ENCODE measurements around the gene SNAPC3. TPM values are rescaled to one million over a fixed set of nuclear protein-coding genes. Genes with fewer than 3 reads are reported as not detected.

Gene SNAPC3
- total RNA-seq, 1 experiment from 2014 or later: 21.9 TPM

DNA sequence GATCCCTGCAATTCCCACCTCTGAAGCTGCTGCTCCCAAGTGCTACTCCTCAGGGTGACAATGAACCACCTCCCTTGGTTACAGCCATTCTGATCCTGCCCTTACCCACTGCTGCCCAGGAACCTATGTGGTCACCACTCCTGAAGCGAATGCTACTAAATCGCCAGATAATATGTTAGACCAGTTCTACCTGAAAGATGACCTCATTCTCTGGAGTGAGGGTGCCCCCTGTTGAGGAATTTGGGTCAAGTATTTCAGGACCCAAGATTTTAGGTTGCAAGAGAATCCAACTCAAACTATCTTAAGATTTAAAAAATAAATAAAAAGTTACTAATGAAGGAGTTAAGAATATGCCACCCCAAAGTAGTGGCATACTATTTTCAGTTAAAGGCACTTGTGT, 5.8 kb upstream of the SNAPC3 start:
- intact Hi-C loops (cut with micrococcal nuclease): loop anchor here (1.0 to 2.0 kb wide), 4 partner anchors 140 to 313 kb away; no protein-coding TSS in a partner anchor
- H3K27me3 Mint-ChIP-seq (ENCODE audit: insufficient read depth, unreplicated experiment): no peaks in the 10 kb centered on the region
- H3K27ac Mint-ChIP-seq (ENCODE audit: low read depth, unreplicated experiment): no peak overlapping the region
- peak; percentile 61 for DNase-seq (ENCODE audit: unreplicated experiment)
- H3K9me3 Mint-ChIP-seq (ENCODE audit: unreplicated experiment): peaks cover 7% of the 10 kb centered on the region
- H3K4me1 Mint-ChIP-seq (ENCODE audit: insufficient read depth, unreplicated experiment): no peaks in the 10 kb centered on the region
- H3K4me3 Mint-ChIP-seq (ENCODE audit: unreplicated experiment): no peak overlapping the region
- H3K36me3 Mint-ChIP-seq (ENCODE audit: insufficient read depth, unreplicated experiment): peaks cover 5% of the 10 kb centered on the region
- ChIA-PET CTCF (interaction anchor here (0.6 to 3.6 kb wide), 31 partner anchors 9 to 312 kb away, joined by 3 to 70 read pairs (median 4); no protein-coding TSS in a partner anchor), POLR2A (no interaction called here)
- TF ChIP-seq CTCF (IDR thresholded peaks at IDR 0.05; ENCODE audit: unreplicated experiment): peak; percentile 56
- BruUV-seq (replicated peaks): no TSS peak

DNA sequence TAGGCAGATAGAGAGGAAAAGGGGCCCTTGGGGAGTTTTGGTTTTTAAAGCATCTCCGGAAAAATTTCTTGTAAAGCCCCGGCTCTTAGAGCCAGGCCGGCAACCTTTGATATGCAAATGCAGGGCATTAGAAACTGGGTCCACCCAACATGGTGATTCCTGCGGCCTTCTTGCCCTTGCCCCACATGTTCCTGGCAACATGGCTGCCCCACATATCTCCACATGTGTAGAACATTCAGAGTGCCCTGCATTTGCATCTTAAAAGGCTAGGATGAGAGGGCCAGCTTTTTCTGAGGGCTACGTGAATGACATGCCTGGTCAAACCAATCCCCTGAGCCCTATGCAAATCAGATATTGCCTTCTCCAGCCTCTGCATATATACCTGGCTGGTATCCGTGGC, 5.0 kb upstream of the SNAPC3 start:
- Mint-ChIP-seq H3K36me3 (ENCODE audit: insufficient read depth, unreplicated experiment) (peaks cover 5% of the 10 kb centered on the region), H3K27ac (ENCODE audit: low read depth, unreplicated experiment) (no peak overlapping the region), H3K4me3 (ENCODE audit: unreplicated experiment) (no peak overlapping the region), H3K9me3 (ENCODE audit: unreplicated experiment) (peaks cover under 1% of the 10 kb centered on the region), H3K4me1 (ENCODE audit: insufficient read depth, unreplicated experiment) (no peaks in the 10 kb centered on the region), H3K27me3 (ENCODE audit: insufficient read depth, unreplicated experiment) (no peaks in the 10 kb centered on the region)
- intact Hi-C loops (cut with micrococcal nuclease): loop anchor here (1.0 to 2.0 kb wide), 4 partner anchors 140 to 313 kb away; no protein-coding TSS in a partner anchor
- CTCF ChIA-PET: interaction anchor here (0.6 to 3.4 kb wide), 8 partner anchors 9 to 213 kb away, joined by 3 to 70 read pairs (median 5); partner anchors contain the start of gene TTC39B
- POLR2A ChIA-PET: no interaction called here
- no peak for DNase-seq (ENCODE audit: unreplicated experiment)
- TF ChIP-seq CTCF (IDR thresholded peaks at IDR 0.05; ENCODE audit: unreplicated experiment): no peak
- BruUV-seq (replicated peaks): no TSS peak

DNA sequence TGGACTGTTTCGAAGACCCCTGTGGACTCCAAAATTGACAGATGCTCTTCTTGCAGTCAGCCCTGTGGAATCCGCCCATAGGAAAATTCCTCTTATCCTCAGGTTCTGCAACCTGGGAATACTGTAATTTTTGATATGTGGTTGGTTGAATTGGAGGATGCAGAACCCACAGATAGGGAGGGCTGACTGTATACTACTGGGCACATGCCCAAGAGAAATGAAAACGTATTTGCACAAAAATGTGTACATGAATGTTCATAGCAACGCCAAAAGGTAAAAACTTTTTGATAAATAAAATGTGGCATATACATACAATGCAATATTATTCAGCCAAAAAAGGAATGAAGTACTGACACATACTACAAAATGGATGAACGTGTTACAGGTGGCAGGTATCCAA, 1.9 kb upstream of the SNAPC3 start:
- POLR2A ChIA-PET: interaction anchor here (0.7 to 4.5 kb wide), 2 partner anchors 115 to 207 kb away, joined by 3 to 48 read pairs; partner anchors contain the start of gene TTC39B
- Mint-ChIP-seq H3K27ac (ENCODE audit: low read depth, unreplicated experiment) (no peak overlapping the region), H3K4me3 (ENCODE audit: unreplicated experiment) (no peak overlapping the region), H3K9me3 (ENCODE audit: unreplicated experiment) (no peaks in the 10 kb centered on the region), H3K36me3 (ENCODE audit: insufficient read depth, unreplicated experiment) (peaks cover 18% of the 10 kb centered on the region), H3K27me3 (ENCODE audit: insufficient read depth, unreplicated experiment) (no peaks in the 10 kb centered on the region), H3K4me1 (ENCODE audit: insufficient read depth, unreplicated experiment) (peaks cover 12% of the 10 kb centered on the region)
- DNase-seq (ENCODE audit: unreplicated experiment): no peak
- CTCF ChIA-PET: interaction anchor here (1.3 kb wide), 1 partner anchor 113 kb away, joined by 5 read pairs; the partner anchor contains the start of gene TTC39B
- BruUV-seq (replicated peaks): no TSS peak
- TF ChIP-seq CTCF (IDR thresholded peaks at IDR 0.05; ENCODE audit: unreplicated experiment): no peak
- intact Hi-C loops (cut with micrococcal nuclease): no loop called here

DNA sequence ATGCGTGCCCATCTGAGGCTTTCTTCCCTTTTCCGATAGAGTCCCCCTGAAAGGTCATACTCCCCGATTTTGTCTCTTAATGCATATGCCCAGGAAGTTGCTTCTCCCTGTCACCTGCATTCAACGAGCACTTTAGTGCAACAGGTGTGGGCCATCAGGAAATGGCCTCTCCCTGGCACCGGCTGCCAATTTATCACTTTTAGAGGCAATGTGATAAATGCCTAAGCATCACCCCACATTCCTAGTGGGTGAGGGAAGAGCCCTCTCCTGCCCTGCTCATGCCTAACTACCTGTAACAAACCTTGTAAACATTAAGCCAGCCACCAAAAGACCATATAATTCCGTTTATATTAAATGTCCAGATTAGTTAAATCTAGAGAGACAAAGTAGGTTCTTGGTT, 1.1 kb upstream of the SNAPC3 start:
- no TSS peak for BruUV-seq (replicated peaks)
- TF ChIP-seq CTCF (IDR thresholded peaks at IDR 0.05; ENCODE audit: unreplicated experiment): no peak
- peaks cover 25% of the 10 kb centered on the region for H3K36me3 Mint-ChIP-seq (ENCODE audit: insufficient read depth, unreplicated experiment)
- peak overlapping the region; percentile 84 for H3K27ac Mint-ChIP-seq (ENCODE audit: low read depth, unreplicated experiment)
- POLR2A ChIA-PET: interaction anchor here (0.8 to 4.5 kb wide), 8 partner anchors 9 to 146 kb away, joined by 3 to 48 read pairs (median 4); partner anchors contain the start of genes PSIP1 and TTC39B
- no peak for DNase-seq (ENCODE audit: unreplicated experiment)
- H3K4me1 Mint-ChIP-seq (ENCODE audit: insufficient read depth, unreplicated experiment): peaks cover 18% of the 10 kb centered on the region
- CTCF ChIA-PET: interaction anchor here (0.9 to 2.0 kb wide), 5 partner anchors 114 to 211 kb away, joined by 3 to 8 read pairs (median 6); partner anchors contain the start of gene TTC39B
- intact Hi-C loops (cut with micrococcal nuclease): no loop called here
- peak overlapping the region; percentile 79 for H3K4me3 Mint-ChIP-seq (ENCODE audit: unreplicated experiment)
- no peaks in the 10 kb centered on the region for H3K9me3 Mint-ChIP-seq (ENCODE audit: unreplicated experiment)
- no peaks in the 10 kb centered on the region for H3K27me3 Mint-ChIP-seq (ENCODE audit: insufficient read depth, unreplicated experiment)
